K562 (cell line): Measurements from ENCODE around the gene RABGAP1L. TPM values are rescaled to one million over a fixed set of nuclear protein-coding genes. Genes with fewer than 3 reads are reported as not detected.
A peak's percentile ranks its signal among the peaks of the same experiment; 100 is the strongest.

Experiments used
- ATAC-seq: fragments of 200-7000 bp; cut with Tn5 transposase; 3 replicates; pipeline ENCODE4 v1.9.1; 2020; ENCODE audit warnings: moderate library complexity
- BruUV-seq: library from RNA; stranded (reverse); fragments of 400-500 nt; replicated peaks from 2 replicates; lab custom pipeline; 2021; lab: Mats Ljungman, UMichigan
- CTCF ChIA-PET: fragments of 300-600 bp; formaldehyde crosslinking; extraction: SDS; loops from one replicate; lab custom pipeline; 2021; ENCODE audit warnings: low intra/inter-chr PET ratio; lab: Yijun Ruan, JAX
- POLR2A ChIA-PET: fragments of 300-600, 350-650 bp; sonication (Branson Sonifier 250); formaldehyde crosslinking; extraction: SDS; loops from one replicate; lab custom pipeline; 2021; ENCODE audit warnings: antibody characterized with exemption, inconsistent platforms; lab: Yijun Ruan, JAX
- DNase-seq, 4 experiments: peaks; one replicate each; pipeline versions ENCODE4 v3.0.0 to v3.0.0-alpha.2; 2011 to 2018; ENCODE audit warnings: low spot score in 3 of 4, mixed read lengths in 3 of 4; ENCODE audit errors: extremely low read depth in 1 of 4
- FAIRE-seq: peaks from 2 replicates; lab custom pipeline; 2011; peaks lifted over from hg19 to GRCh38; lab: Jason Lieb, UNC
- H2AFZ ChIP-seq: 2 replicates; pipeline ENCODE4 v1.6.0; 2011; ENCODE audit warnings: low read depth, low read length, control low read depth, inconsistent platforms
- H3K27ac ChIP-seq: fragments of 200-600 bp; 3 replicates; pipeline ENCODE4 v1.8.0; 2011; ENCODE audit warnings: low read depth, mild to moderate bottlenecking, control low read depth, inconsistent platforms, low read length, moderate library complexity, mixed read lengths; ENCODE audit errors: extremely low read depth
- H3K27me3 ChIP-seq, 2 experiments: fragments of 300-600 bp in 1 of 2; 2 replicates in 1 of 2; 3 replicates in 1 of 2; pipeline versions ENCODE4 v1.6.0 to v1.8.0; 2011; ENCODE audit warnings: inconsistent platforms in 2 of 2, low read length in 2 of 2, mild to moderate bottlenecking in 1 of 2, mixed read lengths in 1 of 2, moderate library complexity in 1 of 2; ENCODE audit not compliant: control insufficient read depth in 2 of 2, insufficient read depth in 2 of 2
- H3K36me3 ChIP-seq: fragments of 300-600 bp; 3 replicates; pipeline ENCODE4 v1.8.0; 2011; ENCODE audit warnings: mild to moderate bottlenecking, low read length, inconsistent platforms; ENCODE audit not compliant: control insufficient read depth, insufficient read depth
- H3K4me1 ChIP-seq, 2 experiments: fragments of 200-600 bp in 1 of 2; replicated peaks in 1 of 2; 2 replicates in 1 of 2; 3 replicates in 1 of 2; pipeline versions ENCODE4 v1.5.1 to v1.8.0; 2011; ENCODE audit warnings: inconsistent platforms in 2 of 2, low read length in 2 of 2, mild to moderate bottlenecking in 1 of 2, mixed read lengths in 1 of 2, moderate library complexity in 1 of 2; ENCODE audit not compliant: control insufficient read depth in 2 of 2, insufficient read depth in 2 of 2
- H3K4me2 ChIP-seq: 2 replicates; pipeline ENCODE4 v1.6.1; 2011; ENCODE audit warnings: low read length, control low read depth, inconsistent platforms, mixed read lengths; ENCODE audit not compliant: insufficient read depth
- H3K4me3 ChIP-seq: fragments of 200-600 bp; sonication (generic), shearing (Covaris generic); 2 replicates; pipeline ENCODE4 v1.5.1; 2016; ENCODE audit warnings: control low read depth, inconsistent platforms
- H3K79me2 ChIP-seq: fragments of 200-600 bp; 3 replicates; pipeline ENCODE4 v1.8.0; 2011; ENCODE audit warnings: low read length, inconsistent platforms; ENCODE audit not compliant: control insufficient read depth, insufficient read depth
- H3K9ac ChIP-seq, 2 experiments: 2 replicates each; pipeline versions ENCODE4 v1.6.0 to v1.6.1; 2011; ENCODE audit warnings: low read depth in 2 of 2, low read length in 2 of 2, control low read depth in 1 of 2, inconsistent platforms in 1 of 2, mild to moderate bottlenecking in 1 of 2, mixed read lengths in 1 of 2; ENCODE audit not compliant: insufficient read depth in 1 of 2
- H3K9me1 ChIP-seq: one replicate; pipeline ENCODE4 v1.6.0; 2011; ENCODE audit warnings: inconsistent platforms, mild to moderate bottlenecking, low read length, moderate library complexity; ENCODE audit not compliant: control insufficient read depth, insufficient read depth
- H3K9me3 ChIP-seq: replicated peaks from 2 replicates; pipeline ENCODE4 v1.5.1; 2011; ENCODE audit warnings: low read depth, low read length, inconsistent platforms; ENCODE audit not compliant: control insufficient read depth, insufficient read depth
- H4K20me1 ChIP-seq: replicated peaks from 2 replicates; pipeline ENCODE4 v1.6.1; 2011; ENCODE audit warnings: low read length, inconsistent platforms, mixed read lengths; ENCODE audit not compliant: control insufficient read depth, insufficient read depth
- BCOR ChIP-seq: fragments of 450-650 bp; IDR thresholded peaks from 2 replicates; pipeline ENCODE4 v1.6.1; 2016
- COPS2 ChIP-seq: fragments of 450-650 bp; conservative IDR thresholded peaks from 2 replicates; pipeline ENCODE4 v1.6.1; 2016; ENCODE audit warnings: mild to moderate bottlenecking, moderate library complexity
- RBBP5 ChIP-seq: fragments of 200-600 bp; sonication (generic); IDR thresholded peaks from 2 replicates; pipeline ENCODE4 v1.6.1; 2012; ENCODE audit warnings: borderline replicate concordance, mild to moderate bottlenecking, low read length, control low read depth, inconsistent platforms; ENCODE audit not compliant: insufficient read depth, poor library complexity, severe bottlenecking
- RBM25 ChIP-seq: fragments of 200-400 bp; formaldehyde crosslinking; IDR thresholded peaks from 2 replicates; pipeline ENCODE4 v1.6.1; 2018; ENCODE audit warnings: low read length, low read depth, moderate library complexity; ENCODE audit not compliant: severe bottlenecking
- ZNF146 ChIP-seq: IDR thresholded peaks from one replicate; pipeline ENCODE4 v1.6.1; 2018; ENCODE audit warnings: missing compliant biosample characterization; ENCODE audit not compliant: unreplicated experiment
- WGBS: fragments of 100-300 bp; shearing (Covaris generic); methylation state at CpG from one replicate; pipeline ENCODE4 v1.1.6; 2016; ENCODE audit warnings: low coverage, mixed read lengths; ENCODE audit not compliant: insufficient coverage; ENCODE audit errors: missing lambda C conversion rate; 5-methylcytosine and 5-hydroxymethylcytosine counted together
- in situ Hi-C: fragments of 300-500 bp; cut with MboI; formaldehyde crosslinking; loops from 4 replicates; pipeline ENCODE4 v1.15.0; 2018; ENCODE audit warnings: inconsistent platforms, mixed read lengths
- intact Hi-C: fragments of 100-400 bp; cut with micrococcal nuclease; formaldehyde crosslinking; loops from 2 replicates; pipeline ENCODE4 v1.14.2; 2022
- polyA plus RNA-seq, 8 experiments: library from polyadenylated mRNA; depleted of rRNA in 4 of 8; stranded (reverse) in 5 of 8; unstranded in 3 of 8; fragments of >200 nt; fragmentation: Nextera tagmentation in 2 of 8; fragmentation: Illumina TruSeq in 1 of 8; extraction: Ambion mirVana in 2 of 8; extraction: Trizol in 1 of 8; gene quantifications; 2 replicates each; pipeline versions ENCODE4 v1.2.1 to v1.2.3, GENCODE V29; 2011 to 2014; ENCODE audit warnings: inconsistent platforms in 1 of 8, missing spikeins in 1 of 8
- total RNA-seq, 7 experiments: library from RNA; depleted of rRNA in 6 of 7; stranded (reverse); fragments of >200 nt in 6 of 7; fragmentation: Illumina TruSeq in 2 of 7; extraction: Trizol in 2 of 7; gene quantifications; 2 replicates each; pipeline versions ENCODE4 v1.2.1 to v1.2.3, GENCODE V29; 2011 to 2021; ENCODE audit warnings: low replicate concordance in 1 of 7

RABGAP1L gene
- total and polyA plus RNA-seq, 9 of the 15 experiments (the other 6 are each of a cell fraction or from before 2014, with no cell fraction given), result 16.5 to 44.9 (median 26.7) TPM

DNA sequence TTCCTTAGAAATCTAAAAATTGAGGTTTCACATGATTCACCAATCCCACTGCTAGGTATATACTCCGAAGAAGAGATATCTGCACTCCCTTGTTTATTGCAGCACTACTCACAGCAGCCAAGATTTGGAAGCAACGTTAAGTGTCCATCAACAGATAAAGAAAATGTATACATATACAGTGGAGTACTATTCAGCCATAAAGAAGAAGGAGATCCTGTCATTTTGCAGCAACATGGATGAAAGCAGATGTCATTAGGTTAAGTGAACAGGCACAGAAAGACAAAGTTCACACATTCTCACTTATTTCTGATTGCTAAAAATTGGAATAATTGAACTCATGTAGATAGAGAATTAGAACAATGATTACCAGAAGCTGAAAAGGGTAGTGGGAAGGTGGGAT, 56.4 kb downstream of the RABGAP1L start:
- no peak overlapping the region for H3K4me2 ChIP-seq
- H3K4me3 ChIP-seq, result no peak overlapping the region
- intact Hi-C loops, result loop anchor here (5.0 kb wide), 1 partner anchor 793 kb away; no protein-coding TSS in a partner anchor
- no peak for ATAC-seq
- H3K27ac ChIP-seq, result no peak overlapping the region
- H3K9ac ChIP-seq, result no peak overlapping the region
- no peak for DNase-seq
- no TSS peak for BruUV-seq
- no peaks in the 10 kb centered on the region for H3K27me3 ChIP-seq
- no peaks in the 10 kb centered on the region for H3K9me3 ChIP-seq
- H4K20me1 ChIP-seq, result 0 out of 2 replicates have a peak, but pooled peaks cover 7% of the 10 kb centered on the region
- H3K79me2 ChIP-seq, result peaks cover 42% of the 10 kb centered on the region
- H3K9me1 ChIP-seq, result no peaks in the 10 kb centered on the region
- peaks cover 0 to 3% of the 10 kb centered on the region in 2 experiments; a peak in 2 of 5 replicates for H3K4me1 ChIP-seq
- TF ChIP-seq RBM25 (peak; percentile 23), RBBP5 (no peak), COPS2 (no peak), BCOR (0 out of 2 replicates have a peak, but pooled peaks have one; percentile 9), ZNF146 (CRISPR knock-in tag) (peak; percentile 92)
- 47% methylated on average over 2 of the region's 2 CpGs for WGBS
- in situ Hi-C loops, result loop anchor here (10.0 kb wide), 1 partner anchor 121 kb away; no protein-coding TSS in a partner anchor
- FAIRE-seq, result no peak
- ChIA-PET POLR2A (no interaction called here), CTCF (interaction anchor here (0.5 to 2.6 kb wide), 2 partner anchors 122 to 312 kb away, joined by 3 to 9 read pairs; no protein-coding TSS in a partner anchor)
- peaks cover 15% of the 10 kb centered on the region; the same call in 1 of the 3 replicates for H3K36me3 ChIP-seq
- no peak overlapping the region for H2AFZ ChIP-seq
